ENCODE results near the gene MGAT5.

Gene MGAT5, protein sequence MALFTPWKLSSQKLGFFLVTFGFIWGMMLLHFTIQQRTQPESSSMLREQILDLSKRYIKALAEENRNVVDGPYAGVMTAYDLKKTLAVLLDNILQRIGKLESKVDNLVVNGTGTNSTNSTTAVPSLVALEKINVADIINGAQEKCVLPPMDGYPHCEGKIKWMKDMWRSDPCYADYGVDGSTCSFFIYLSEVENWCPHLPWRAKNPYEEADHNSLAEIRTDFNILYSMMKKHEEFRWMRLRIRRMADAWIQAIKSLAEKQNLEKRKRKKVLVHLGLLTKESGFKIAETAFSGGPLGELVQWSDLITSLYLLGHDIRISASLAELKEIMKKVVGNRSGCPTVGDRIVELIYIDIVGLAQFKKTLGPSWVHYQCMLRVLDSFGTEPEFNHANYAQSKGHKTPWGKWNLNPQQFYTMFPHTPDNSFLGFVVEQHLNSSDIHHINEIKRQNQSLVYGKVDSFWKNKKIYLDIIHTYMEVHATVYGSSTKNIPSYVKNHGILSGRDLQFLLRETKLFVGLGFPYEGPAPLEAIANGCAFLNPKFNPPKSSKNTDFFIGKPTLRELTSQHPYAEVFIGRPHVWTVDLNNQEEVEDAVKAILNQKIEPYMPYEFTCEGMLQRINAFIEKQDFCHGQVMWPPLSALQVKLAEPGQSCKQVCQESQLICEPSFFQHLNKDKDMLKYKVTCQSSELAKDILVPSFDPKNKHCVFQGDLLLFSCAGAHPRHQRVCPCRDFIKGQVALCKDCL

DNA sequence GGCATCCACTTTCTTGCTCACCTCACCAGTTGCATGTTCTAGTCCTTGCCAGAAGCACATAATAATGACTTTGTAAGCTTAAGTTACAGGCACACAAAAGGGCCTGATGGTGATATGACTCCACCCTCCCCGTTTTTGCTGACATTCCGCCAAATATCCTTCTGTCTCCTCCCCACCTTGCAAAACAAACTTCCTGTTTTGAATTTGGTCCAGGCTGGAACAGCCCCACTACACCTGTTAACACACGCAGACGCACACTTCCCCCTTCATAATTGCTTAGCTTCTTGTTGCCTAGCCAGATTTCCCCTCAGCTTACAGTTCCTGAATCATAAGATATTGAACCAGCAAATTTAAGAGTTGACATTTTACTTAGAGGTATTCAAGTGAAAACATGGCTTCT is at the start of gene MGAT5:
TSS of gene MGAT5 (plus strand) at position 269 of the 400 bp plus-strand sequence. CDS start 332 bp downstream, outside the sequence.
- peak; percentile 38 for DNase-seq

DNA sequence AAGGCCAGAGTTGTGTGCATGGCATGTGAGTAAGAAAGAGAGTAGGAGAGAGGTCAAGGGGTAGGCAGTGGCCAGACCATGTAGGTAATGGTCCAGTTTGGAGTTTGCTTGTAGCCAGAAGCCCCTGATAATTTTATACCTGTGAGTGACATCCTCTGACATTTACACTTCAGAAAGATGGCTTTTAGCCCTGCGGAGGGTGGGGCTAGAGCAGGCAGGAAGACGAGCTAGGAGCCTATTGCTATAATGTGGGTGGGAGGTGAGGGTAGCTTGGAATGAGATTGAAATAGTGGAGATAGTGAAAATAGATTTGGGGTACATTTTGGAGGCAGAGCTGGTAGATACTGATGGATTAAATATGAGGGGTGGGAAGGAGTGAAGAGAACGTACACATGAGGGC is 48.8 kb upstream of the MGAT5 start:
- no peak for DNase-seq

DNA sequence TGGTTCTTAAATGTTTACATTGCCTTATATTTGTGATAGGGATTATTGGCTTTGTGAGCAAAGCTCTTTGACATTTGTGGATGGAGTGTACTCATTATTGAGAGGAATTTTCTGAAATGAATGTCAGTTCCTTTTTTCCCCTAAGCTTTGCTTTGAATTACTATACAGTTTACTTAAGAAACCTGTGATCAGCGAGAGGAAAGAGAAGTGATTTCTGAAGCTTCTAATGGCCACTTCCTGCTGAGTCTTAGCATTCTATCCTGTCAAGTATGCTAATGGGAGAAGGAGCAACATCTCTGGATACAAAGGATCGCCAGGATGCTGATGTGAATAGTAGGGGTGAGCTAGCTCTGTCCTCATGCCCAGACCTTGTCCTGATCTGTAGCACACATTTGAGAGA is 47.8 kb upstream of the MGAT5 start:
- DNase-seq, result no peak

DNA sequence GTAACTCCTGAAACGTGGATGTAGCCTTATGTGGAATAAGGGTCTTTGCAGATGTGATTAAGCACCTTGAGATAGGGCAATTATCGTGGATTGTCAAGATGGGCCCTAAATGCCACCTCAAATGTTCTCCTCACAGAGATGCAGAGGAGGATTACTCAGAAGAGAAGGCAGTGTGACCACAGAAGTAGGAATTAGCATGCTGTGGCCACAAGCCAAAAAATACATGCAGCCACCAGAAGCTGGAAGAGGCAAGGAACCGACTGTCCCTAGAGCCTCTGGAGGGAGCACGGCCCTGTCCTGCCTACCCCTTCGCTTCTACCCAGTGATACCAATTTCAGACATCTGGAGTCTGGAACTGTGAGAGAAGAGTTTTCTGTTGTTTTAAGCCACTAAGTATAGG is 47.3 kb upstream of the MGAT5 start:
- DNase-seq, result no peak

DNA sequence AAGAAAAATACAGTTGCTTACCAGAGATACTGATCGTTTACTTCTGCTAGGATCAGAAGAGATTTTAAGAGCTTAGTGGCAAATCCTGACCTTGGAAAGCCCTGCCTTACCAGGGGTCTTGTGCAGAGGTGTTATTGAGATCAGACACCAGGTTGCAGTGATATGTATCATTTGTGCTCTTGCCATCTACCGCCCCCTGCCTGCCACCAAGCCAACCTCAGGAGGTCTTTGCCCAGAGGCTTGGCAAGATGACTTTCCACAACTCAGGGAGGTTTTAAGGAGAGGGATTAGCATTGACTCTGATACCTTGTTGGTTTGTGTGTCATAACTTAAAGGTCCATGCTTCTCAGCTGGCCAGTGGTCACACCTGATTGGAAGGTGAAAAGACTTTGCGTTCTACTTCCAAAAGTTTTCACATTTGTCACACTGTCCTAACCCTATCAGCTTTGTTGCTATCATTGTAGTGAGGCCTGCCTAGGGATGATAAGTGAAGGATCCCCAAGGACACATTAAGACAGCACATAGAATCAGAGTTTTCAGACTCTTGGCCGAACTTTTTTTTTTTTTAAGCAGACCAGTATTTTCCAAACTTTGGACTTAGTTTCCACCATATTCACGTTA is 46.2 kb upstream of the MGAT5 start:
- no peak for DNase-seq

DNA sequence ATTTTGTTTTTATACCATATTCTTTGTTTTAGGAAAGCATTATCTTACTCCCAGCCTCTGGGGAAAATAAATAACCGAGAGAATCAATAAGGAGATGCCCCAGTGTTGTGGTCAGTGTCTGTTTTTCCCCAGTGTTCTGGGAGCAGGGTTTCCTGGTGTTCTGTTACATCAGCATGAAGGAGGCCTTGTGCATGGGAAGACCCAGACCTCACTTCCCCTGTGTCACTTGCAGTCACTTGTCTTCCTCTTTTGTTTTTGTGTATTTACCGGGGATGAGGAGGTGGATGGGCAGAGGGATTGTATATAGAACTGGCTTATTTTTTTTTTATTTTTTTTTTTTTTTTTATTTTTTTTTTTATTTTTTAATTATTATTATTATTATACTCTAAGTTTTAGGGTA is 45.0 kb upstream of the MGAT5 start:
- no peak for DNase-seq

DNA sequence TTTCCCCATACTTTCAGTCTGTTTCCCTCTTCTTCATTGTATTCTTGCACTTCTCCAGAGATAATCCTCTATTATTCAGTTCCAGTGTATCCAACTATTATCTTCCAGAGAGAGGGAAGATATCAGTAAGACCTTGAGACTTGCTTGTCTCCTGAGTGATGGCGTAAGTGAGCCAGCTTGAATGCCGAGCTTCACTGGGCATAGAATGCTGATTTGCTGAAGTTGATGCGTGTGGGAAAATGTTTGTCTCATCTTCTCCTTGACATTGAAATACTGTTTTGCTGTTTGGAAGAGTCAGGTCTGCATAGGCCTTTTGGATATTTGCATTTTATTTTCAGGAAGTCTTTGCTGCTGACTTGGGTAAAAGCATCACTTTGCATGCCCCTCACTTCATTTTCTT is 41.1 kb upstream of the MGAT5 start:
- no peak for DNase-seq

DNA sequence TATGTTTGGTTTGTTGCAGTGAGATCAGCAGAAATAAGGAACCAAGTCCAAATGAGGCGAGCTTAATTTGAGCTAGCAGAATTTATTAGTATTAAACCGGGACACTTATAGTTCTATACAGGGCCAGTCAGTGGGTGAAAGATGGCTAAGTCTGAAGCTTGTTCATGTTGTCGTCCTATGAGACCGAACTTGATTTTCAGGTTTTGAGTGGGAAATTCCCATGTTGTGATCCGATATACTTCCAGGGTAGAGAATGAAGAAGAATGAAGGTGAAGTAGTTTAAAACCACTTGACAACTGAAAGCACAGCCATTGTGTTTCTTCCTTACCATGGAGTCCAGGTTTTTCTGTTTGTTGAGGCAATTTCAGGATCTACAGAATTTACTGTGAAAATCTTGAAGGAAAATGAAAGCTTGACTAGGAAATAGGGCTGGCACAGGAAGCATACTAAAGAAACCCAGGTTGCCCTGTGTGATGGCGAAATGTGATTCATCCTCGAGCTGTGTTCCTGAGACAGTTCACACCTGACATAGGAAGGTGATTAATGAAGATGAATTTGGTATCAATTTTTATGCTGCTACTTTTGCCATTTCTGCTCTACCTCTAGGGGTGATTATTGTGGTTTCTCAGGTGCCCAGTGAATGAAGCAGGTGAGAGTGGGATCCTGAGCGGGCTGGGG is 37.6 kb upstream of the MGAT5 start:
- DNase-seq, result no peak

DNA sequence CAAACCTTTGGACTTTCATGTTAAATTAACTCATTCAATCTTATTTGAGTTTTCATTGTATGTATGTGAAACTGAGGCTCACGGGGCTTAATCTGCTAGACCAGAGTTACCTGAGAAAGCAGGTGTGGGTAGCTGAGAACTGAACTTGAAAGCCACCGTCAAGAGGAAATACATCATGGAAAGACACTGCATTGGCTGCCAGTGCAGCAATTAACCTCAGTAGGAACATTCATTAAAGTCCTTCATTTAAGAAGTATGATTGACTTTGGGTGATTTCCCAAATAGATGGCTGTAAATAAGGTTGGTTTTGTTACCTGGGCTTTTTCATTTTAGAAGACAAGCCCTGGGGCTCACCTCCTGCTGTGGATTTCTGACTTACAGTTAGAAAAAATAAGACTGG is 36.5 kb upstream of the MGAT5 start:
- no peak for DNase-seq

DNA sequence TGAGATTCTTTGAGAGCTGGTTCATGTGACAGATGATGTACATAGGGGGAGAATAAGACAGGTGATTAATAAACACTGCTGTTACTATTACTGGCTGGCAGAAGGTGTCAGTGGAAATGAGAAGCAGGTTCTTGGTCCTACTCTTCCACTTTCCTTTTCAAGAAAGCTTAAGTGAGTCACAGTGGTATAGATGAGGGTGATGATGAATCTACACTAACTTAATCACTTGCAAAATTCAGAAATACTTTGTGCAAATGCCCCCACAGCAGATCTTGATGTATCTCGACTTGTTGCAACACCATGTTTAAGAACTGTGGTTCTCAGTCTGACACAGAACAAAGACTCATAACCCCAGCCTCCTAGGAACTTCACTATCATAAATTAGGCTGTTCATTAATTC is 35.9 kb upstream of the MGAT5 start:
- DNase-seq, result no peak

DNA sequence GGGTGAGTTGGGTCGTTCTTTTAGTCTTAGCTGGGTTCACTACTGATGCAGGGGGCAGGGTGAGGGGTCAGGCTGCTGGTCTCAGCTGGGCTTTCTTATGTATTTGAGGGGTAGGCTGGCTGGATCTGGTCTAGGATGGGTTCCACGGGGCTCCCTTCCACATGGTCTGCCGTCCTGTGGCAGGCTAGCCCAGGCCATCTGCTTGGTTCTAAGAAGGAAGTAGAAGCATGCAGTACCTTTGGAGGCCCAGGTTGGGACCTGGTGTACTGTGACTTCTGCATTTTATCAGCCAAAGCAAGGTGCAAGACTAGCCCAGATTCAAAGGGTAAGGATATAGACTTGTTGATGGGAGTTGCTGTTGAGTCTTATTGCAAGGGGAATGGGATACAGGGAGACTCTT is 35.5 kb upstream of the MGAT5 start:
- DNase-seq, result no peak

DNA sequence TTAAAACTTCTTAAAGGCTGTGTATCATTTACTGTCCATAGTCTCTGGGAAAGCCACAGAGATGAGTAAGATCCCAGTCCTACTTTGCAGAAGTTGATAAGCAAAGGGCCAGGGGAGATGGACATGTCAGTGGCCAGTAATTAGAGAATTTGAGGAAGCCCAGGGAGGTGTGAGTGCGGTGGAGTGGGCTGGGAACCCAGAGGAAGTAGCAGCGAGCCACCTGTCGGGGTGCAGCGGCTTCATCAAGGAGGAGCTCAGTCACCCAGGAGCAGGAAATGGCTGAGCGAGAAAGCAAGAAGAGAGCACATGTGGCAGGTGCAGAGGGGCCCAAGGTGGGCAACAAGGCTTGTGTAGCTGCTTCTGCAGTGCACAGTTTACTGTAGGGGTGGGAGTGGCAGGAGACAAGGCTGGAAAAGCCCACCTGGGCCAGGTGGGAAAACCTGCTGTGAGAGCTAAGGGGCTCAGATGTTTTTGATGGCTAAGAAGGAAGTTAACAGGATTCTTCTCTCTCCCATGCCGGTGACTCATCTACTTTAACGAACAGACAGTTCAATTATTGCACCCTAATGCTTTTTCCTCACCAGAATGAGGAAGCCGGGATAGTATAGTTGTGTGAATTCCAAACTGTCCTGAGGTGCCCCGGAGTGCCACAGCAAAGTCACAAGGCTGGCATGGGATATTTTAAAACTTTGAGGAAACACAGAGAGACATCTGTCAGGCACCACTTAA is 34.8 kb upstream of the MGAT5 start:
- no peak for DNase-seq

DNA sequence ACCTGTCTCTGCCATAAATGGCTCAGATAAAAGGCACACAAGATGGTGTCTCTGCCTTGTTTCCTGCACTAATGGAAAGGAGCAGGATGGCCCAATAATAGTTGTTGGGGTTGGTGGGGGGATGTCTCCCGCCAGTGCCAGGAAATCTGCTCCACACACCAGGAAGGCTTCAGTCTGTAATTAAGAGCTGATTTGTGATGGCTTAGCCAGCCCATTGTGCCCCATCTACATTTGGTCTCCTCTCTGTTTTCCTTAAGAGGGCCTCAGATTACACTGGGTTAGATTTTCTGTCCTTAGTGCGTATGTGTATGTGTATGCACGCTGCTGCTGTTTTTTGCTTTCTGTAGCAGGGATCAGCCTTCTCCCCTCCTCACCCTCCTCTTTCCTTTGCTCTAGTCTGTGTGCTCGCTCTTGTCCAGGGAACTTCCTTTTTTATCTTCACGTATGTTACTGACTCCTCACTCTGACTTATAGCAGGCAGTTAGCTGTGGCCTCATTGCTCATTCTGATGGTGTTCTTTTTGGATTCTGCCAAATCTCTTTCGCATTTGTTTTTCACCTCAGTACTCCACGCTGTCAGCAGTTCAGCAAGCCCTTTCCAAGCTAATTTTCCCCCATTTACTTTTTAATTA is 33.4 kb upstream of the MGAT5 start:
- DNase-seq, result no peak

DNA sequence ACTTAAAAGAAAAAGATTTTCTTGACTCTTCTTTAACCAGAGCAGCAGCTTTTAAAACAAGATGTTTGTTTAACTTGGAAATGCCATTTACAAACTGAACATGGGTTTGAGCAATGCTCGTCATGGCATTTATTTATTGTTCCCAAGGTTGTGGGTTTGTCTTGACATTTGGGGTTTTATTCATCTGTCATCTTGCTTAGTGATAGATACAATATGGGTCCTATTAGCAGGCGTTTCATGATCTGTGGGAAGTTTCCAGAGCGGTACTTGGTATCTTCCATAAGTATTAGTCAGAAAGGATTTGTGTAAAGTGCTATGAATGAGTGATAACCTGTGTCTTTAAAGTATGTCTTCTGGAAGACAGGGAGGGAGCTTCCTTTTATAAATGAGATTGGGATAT is 29.9 kb upstream of the MGAT5 start:
- DNase-seq, result no peak

DNA sequence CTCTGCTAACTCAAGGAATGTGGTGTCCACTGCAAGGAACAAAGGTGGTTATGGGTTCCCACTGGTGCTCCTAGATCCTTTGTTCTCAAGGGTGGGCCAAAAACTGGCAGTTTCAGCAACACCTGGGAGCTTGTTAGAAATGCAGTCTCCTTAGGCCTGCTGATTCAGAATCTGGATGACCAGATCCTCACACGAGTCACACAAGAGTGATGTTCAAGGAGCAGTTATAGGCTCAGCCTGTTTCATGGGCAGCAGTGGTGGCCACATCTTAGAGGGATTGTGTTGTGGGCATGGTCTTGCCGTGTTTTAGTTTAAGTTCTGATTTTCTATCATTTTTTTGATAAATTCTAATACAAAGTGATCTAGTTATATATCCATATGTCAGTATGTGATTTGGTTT is 28.7 kb upstream of the MGAT5 start:
- no peak for DNase-seq

DNA sequence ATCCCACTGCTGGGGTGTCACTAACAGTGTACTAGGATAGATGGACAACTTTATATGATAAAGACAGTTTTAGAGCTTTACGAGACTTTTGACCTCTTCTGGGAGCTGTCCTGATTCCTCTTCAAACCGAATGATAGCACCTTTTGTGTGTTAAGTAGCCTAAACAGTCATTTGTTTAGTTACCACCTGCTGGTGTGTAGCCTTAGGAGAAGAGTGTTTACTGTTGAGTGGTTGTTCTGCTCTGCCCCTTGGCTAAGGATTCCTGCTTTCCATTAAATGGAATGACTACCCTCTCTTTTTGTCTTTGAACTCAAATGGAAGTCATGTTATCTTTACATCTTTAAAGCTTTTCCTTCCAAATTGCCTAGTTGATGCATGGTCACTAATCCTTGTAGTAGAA is 28.0 kb upstream of the MGAT5 start:
- no peak for DNase-seq

DNA sequence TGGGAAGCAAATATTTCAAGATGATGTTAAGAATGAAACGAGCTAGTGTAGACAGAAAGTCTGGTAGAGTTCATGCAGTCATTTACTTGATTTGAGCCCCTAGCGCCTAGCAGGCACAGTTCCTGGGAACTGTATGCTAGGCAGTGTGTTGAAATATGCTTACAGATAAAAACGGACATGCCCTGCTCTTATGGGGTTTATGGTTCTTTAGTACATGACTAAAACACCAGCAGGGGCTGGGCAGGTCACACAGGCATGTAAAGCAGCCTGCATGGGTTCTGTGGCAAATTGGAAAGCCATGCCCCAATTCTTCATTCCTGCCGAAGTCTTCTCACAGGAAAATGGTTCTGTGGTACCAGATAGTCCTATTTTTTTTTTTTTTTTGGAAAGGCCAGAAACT is 27.3 kb upstream of the MGAT5 start:
- DNase-seq, result no peak

DNA sequence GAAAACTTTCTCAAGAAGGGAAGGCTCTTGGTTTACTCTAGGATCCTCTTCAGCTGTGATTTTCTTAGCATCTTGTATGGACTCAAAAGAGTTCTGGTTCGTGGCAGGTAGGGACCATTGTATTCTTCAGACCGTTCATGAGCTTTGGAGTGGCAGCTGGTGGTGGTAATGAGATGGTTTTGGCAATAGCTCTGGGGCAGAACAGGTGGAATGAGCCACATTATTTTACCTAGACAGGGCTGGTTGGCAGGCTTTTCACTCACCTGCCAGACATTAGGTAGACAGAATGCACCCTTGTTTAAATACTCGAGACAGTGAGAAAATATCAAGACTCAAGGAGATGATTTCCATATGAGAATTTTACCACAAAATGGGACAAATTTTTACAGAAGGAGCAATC is 26.2 kb upstream of the MGAT5 start:
- DNase-seq, result no peak

DNA sequence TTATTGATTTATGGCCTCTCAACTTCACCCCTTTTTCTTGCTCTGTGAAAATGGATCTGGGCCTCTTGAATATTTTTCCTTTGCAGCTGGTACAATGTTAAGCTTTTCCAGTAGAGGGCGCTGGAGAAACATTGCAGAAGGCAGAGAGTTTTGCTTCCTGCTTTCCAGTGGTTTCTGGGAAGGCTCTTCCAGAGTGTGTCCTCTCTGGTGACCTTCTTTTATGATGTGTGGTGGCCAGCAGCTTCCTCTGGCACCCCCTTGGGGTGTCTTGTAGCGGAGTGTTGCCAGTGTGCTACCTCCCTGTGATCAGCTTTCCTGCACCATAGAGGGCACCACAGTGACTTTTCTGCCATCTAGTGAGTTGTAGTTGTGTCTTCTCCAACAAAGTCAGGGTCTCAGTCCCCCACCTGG is 25.4 kb upstream of the MGAT5 start:
- DNase-seq, result no peak

DNA sequence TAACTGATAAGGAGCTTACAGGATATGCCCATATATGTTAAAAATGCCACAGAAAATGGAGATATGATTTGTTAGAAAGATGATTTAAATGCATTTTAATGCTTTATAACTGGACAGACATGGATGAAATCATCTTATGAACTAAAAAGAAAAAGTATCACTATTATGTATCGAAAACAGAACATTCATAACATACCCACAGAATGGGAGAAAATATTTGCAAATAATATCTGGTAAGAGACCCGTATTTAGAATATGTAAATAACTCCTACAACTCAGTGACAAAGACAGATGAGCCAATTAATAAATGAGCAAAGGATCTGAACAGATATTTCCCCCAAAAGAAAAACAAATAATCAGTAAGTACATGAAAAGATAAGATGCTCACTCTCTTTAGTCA is 24.3 kb upstream of the MGAT5 start:
- no peak for DNase-seq

DNA sequence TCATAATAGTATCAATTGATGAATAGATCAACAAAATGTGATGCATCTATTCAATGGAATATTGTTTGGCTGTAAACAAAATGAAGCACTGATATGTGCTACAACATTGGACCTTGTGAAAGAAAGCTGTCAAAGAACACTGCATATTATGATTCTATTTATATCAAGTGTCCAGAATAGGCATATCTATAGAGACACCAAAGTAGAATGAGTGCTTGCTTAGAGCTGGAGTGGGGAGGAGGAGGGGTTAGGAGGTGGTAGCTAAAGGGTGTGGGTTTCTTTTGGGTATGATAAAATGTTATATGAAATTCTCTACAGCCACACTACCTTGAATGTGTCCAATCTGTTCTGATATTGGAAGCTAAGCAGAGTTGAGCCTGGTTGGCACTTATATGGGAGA is 23.0 kb upstream of the MGAT5 start:
- no peak for DNase-seq

DNA sequence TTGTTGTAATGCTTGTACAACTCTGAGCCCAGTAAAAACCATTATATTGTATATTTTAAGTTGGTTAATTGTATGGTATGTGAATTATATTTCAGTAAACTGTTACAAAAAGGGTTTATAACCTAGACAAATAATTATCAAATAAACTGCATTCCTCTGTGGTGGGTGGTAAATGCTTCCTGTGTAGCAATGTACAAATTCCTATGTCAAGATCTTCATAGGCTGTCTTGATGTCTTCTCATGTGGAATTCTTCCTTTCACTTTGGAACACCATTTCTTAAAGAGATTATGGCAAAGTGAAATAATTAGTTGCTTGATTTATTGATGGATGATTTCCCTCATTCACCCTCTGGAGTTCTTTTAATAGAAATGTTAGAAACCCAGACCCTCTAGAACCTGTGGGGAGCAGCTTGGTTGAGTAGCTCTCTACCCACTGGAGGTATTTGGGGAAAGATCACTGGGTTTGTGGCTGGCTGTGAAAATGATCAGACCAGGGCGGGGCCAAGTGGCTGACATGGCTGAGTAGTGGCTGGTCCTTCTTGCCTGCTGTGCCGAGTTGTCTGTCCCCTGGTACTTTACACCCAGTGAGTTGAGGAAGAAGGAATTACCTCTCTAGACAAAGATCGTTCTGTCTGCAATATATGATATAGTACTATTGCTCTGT is 22.4 kb upstream of the MGAT5 start:
- no peak for DNase-seq

All from NCI-H446 treated with DMSO at 0.1 percent for 48 hours (cell line).